HL-60/S4 treated with phorbol 12-myristate 13-acetate at 8.2 ng/mL for 4 days and 3 days (cell line): ENCODE data around the gene CADM1.
"Not testable (repeated sequence)": the region's sequence is repeated elsewhere in the genome, so short reads cannot be mapped to it uniquely, and the experiment has no call there.

Experiments
- in situ Hi-C: fragments of 300-500 bp; cut with MboI; formaldehyde crosslinking; loops from 2 replicates; pipeline ENCODE4 v1.15.0; 2022; ENCODE audit warnings: low sequenced_read_pairs

Gene CADM1

GRCh38 chr11:115481528-115481927 lies 22.7 kb downstream of the CADM1 start:
- in situ Hi-C loops: no loop called here

- in situ Hi-C loops: no loop called here
Observed at GRCh38 chr11:115480611-115481010, 23.6 kb downstream of the CADM1 start.

- in situ Hi-C loops: no loop called here
Observed at GRCh38 chr11:115477410-115477809, 26.8 kb downstream of the CADM1 start.

- in situ Hi-C loops: no loop called here
Observed at GRCh38 chr11:115476463-115477286, 27.5 kb downstream of the CADM1 start.

GRCh38 chr11:115475564-115475963 lies 28.7 kb downstream of the CADM1 start:
- in situ Hi-C loops: no loop called here

- in situ Hi-C loops: not testable (repeated sequence)
Observed at GRCh38 chr11:115474306-115474705, 29.9 kb downstream of the CADM1 start.

GRCh38 chr11:115473167-115473566 lies 31.0 kb downstream of the CADM1 start:
- in situ Hi-C loops: no loop called here

GRCh38 chr11:115471367-115471766 lies 32.8 kb downstream of the CADM1 start:
- in situ Hi-C loops: no loop called here

- in situ Hi-C loops: no loop called here
Observed at GRCh38 chr11:115470928-115471327, 33.3 kb downstream of the CADM1 start.

GRCh38 chr11:115469361-115469760 lies 34.9 kb downstream of the CADM1 start:
- in situ Hi-C loops: no loop called here

- in situ Hi-C loops: no loop called here
Observed at GRCh38 chr11:115466122-115466521, 38.1 kb downstream of the CADM1 start.

- in situ Hi-C loops: no loop called here
Observed at GRCh38 chr11:115464269-115464668, 39.9 kb downstream of the CADM1 start.

GRCh38 chr11:115463606-115464005 lies 40.6 kb downstream of the CADM1 start:
- in situ Hi-C loops: no loop called here

- in situ Hi-C loops: no loop called here
Observed at GRCh38 chr11:115462757-115463156, 41.5 kb downstream of the CADM1 start.

- in situ Hi-C loops: no loop called here
Observed at GRCh38 chr11:115462004-115462541, 42.1 kb downstream of the CADM1 start.

GRCh38 chr11:115460512-115460911 lies 43.7 kb downstream of the CADM1 start:
- in situ Hi-C loops: no loop called here

- in situ Hi-C loops: no loop called here
Observed at GRCh38 chr11:115459563-115459962, 44.7 kb downstream of the CADM1 start.

- in situ Hi-C loops: no loop called here
Observed at GRCh38 chr11:115458877-115459276, 45.3 kb downstream of the CADM1 start.

- in situ Hi-C loops: no loop called here
Observed at GRCh38 chr11:115456019-115456418, 48.2 kb downstream of the CADM1 start.

GRCh38 chr11:115455613-115456012 lies 48.6 kb downstream of the CADM1 start:
- in situ Hi-C loops: no loop called here

GRCh38 chr11:115454525-115454924 lies 49.7 kb downstream of the CADM1 start:
- in situ Hi-C loops: no loop called here

GRCh38 chr11:115453693-115454490 lies 50.3 kb downstream of the CADM1 start:
- in situ Hi-C loops: no loop called here
